ENCODE data around the gene PUSL1. TPM values are rescaled to one million over a fixed set of nuclear protein-coding genes. Genes with fewer than 3 reads are reported as not detected.

Gene PUSL1
- total RNA-seq, 4 donors from 2014 or later = 42.3 to 62.1 (median 53.7) TPM

- TF ChIP-seq CTCF (IDR thresholded peaks at IDR 0.05) = no peak
- TF ChIP-seq POLR2A (IDR thresholded peaks at IDR 0.05) = no peak
These were observed 29.4 kb downstream of the PUSL1 start for GRCh38 chr1:1337793-1338147.

GRCh38 chr1:1338278-1338677, 29.9 kb downstream of the PUSL1 start:
- WGBS, 2 donors = 93 to 95% methylated on average over 36 of the region's 36 CpGs
- H3K4me3 ChIP-seq (ENCODE audit: low read depth, poor library complexity, severe bottlenecking) = no peak overlapping the region
- DNase-seq (ENCODE audit: low spot score in 2 of 2) = no peak
- no peak for TF ChIP-seq POLR2A (IDR thresholded peaks at IDR 0.05)
- TF ChIP-seq CTCF (IDR thresholded peaks at IDR 0.05) = no peak
- intact Hi-C loops (cut with DNase I; ENCODE audit: low total_unique reads) = no loop called here

More at GRCh38 chr1:1337793-1338147, 29.4 kb downstream of the PUSL1 start:
- no peak overlapping the region for H3K4me3 ChIP-seq (ENCODE audit: low read depth, poor library complexity, severe bottlenecking)
- intact Hi-C loops (cut with DNase I; ENCODE audit: low total_unique reads) = no loop called here
- DNase-seq (ENCODE audit: low spot score in 2 of 2) = no peak
- 81 to 86% methylated on average over 17 to 18 of the region's 18 CpGs for WGBS, 2 donors

- intact Hi-C loops (cut with DNase I; ENCODE audit: low total_unique reads) = no loop called here
- no peak for DNase-seq (ENCODE audit: low spot score in 2 of 2)
- 77 to 84% methylated on average over 23 of the region's 23 CpGs for WGBS, 2 donors
- no peak overlapping the region for H3K4me3 ChIP-seq (ENCODE audit: low read depth, poor library complexity, severe bottlenecking)
- TF ChIP-seq CTCF (IDR thresholded peaks at IDR 0.05) = no peak
- TF ChIP-seq POLR2A (IDR thresholded peaks at IDR 0.05) = no peak
These were observed 31.8 kb downstream of the PUSL1 start for GRCh38 chr1:1340185-1340584.

GRCh38 chr1:1340791-1341548, 32.6 kb downstream of the PUSL1 start:
- DNase-seq (ENCODE audit: low spot score in 2 of 2) = no peak
- 91% methylated on average over 34 to 36 of the region's 36 CpGs for WGBS, 2 donors
- no peak overlapping the region for H3K4me3 ChIP-seq (ENCODE audit: low read depth, poor library complexity, severe bottlenecking)
- intact Hi-C loops (cut with DNase I; ENCODE audit: low total_unique reads) = no loop called here
- TF ChIP-seq POLR2A (IDR thresholded peaks at IDR 0.05) (no peak), CTCF (IDR thresholded peaks at IDR 0.05) (no peak)

- TF ChIP-seq CTCF (IDR thresholded peaks at IDR 0.05) (no peak), POLR2A (IDR thresholded peaks at IDR 0.05) (no peak)
- WGBS, 2 donors = 92 to 96% methylated on average over 16 to 17 of the region's 17 CpGs
- intact Hi-C loops (cut with DNase I; ENCODE audit: low total_unique reads) = no loop called here
- H3K4me3 ChIP-seq (ENCODE audit: low read depth, poor library complexity, severe bottlenecking) = no peak overlapping the region
- no peak for DNase-seq (ENCODE audit: low spot score in 2 of 2)
These were observed 33.2 kb downstream of the PUSL1 start for GRCh38 chr1:1341549-1342021.

All from lower leg skin (tissue), 4 donors.